NT2/D1 (cell line): ENCODE data around the gene ERVH48-1.

Experiments
- SUZ12 ChIP-seq: IDR thresholded peaks from 2 replicates; pipeline ENCODE4 v1.6.1; 2011; ENCODE audit not compliant: insufficient read length, insufficient read depth; ENCODE audit errors: extremely low read depth
- YY1 ChIP-seq: IDR thresholded peaks from 2 replicates; pipeline ENCODE4 v1.6.1; 2011; ENCODE audit not compliant: insufficient read length, insufficient read depth
- ZNF274 ChIP-seq: IDR thresholded peaks from 2 replicates; pipeline ENCODE4 v1.6.1; 2011; ENCODE audit warnings: mild to moderate bottlenecking, low read depth, low read length

DNA sequence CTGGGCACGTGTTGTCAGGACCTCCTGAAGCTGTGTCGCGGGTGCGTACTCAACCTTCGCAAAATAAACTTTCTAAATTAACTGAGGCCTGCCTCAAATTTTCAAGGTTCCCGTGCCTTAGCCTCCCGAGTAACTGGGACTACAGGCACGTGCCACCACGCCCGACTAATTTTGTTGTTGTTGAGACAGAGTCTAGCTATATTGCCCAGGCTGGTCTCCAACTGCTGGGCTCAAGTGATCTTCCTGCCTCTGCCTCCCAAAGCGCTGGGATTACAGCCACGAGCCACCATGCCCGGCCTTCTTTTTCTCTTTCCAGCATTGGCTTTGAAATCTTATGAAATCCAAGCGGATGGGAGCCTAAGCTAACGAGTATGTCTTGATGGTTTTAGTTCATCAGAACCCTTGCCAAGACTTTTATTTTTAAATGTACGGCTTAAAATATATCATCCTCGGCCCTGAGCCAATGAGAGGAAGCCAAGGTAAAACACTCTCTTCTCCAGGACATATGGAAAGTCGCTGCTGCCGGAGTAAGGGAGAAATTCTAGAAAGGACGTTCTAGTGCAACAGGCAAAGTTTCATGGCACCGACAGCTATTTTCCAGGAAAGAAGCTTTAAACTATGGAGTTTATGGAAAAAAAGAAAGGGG is 12.7 kb upstream of the ERVH48-1 start:
- TF ChIP-seq ZNF274 (no peak), YY1 (no peak), SUZ12 (no peak)
